Stimulated activated naive CD4-positive, alpha-beta T cell (primary cell): Measurements from ENCODE around the gene RPS15.
A peak's percentile ranks its signal among the peaks of the same experiment; 100 is the strongest.
"Not testable (repeated sequence)": the region's sequence is repeated elsewhere in the genome, so short reads cannot be mapped to it uniquely, and the experiment has no call there.

Experiments
- DNase-seq, 6 experiments: peaks; one replicate each; lab custom pipeline; 2025; lab: John Stamatoyannopoulos, UW

Gene RPS15

DNA sequence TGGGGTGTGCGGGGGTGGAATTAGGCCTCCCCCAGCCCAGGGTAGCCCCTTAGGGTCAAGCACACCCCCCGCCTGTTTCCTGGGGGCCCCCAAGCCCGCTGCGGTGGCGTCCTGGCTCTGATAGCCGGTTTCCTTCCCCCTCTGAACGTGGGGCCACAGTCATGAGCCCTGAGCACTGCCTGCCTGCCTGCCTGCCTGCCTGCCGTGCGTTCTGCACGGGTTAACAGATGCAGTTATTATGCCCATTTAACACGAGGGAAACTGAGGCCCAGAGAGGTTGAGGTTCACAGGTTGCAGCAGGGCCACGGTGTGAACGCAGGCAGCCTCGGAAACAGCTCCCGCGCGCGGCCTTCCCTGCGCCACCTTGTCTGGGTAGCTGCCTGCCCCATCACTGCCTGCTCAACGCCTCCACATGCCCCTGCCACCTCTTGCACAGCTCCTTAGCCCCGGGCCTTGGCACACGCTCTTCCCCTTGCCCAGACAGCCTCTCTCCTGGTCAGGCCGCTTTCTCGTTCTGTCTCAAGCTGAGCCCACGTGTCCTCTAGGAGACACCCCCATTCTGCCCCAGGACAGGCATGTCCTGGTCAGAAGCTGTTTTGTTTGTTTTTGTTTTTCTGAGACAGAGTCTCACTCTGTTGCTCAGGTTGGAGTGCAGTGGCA is 35.7 kb upstream of the RPS15 start:
- DNase-seq: no peak

DNA sequence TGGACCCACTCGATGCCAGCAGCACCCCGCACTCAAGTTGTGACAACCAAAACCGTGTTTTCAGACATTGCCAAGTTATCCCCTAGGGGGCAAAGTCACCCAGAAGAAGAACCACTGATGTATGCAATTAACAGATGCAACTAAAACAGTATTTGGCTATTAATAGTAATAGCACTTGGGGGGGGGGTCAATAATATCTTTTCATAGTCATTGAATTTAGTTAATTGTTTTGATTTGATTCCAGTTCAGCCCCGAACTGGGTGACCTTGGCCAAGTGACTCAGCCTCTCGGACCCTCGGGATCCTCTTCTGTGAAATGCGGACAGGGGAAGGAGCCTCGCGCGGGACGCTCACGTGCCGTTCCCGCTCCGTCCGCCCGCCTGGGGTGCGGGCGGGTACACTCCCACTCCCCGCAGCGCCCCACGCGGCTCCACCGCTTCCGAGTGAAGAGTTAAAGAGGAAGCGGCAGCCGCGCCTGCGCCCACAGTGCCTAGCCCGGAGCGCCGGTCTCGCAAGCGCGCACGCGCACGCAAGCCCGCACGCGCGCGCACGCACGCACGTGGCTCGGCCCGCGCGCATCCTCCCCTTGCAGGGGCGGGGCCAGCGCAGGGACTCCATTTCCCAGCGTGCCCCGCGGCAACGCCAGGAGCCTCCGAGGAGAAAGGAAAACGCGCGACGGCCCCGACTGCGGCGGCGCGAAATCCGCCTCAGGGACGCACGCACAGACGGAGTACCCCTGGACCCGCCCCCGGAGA is 31.2 kb upstream of the RPS15 start:
- peak; percentile 98 to 100 (median 99) for DNase-seq

DNA sequence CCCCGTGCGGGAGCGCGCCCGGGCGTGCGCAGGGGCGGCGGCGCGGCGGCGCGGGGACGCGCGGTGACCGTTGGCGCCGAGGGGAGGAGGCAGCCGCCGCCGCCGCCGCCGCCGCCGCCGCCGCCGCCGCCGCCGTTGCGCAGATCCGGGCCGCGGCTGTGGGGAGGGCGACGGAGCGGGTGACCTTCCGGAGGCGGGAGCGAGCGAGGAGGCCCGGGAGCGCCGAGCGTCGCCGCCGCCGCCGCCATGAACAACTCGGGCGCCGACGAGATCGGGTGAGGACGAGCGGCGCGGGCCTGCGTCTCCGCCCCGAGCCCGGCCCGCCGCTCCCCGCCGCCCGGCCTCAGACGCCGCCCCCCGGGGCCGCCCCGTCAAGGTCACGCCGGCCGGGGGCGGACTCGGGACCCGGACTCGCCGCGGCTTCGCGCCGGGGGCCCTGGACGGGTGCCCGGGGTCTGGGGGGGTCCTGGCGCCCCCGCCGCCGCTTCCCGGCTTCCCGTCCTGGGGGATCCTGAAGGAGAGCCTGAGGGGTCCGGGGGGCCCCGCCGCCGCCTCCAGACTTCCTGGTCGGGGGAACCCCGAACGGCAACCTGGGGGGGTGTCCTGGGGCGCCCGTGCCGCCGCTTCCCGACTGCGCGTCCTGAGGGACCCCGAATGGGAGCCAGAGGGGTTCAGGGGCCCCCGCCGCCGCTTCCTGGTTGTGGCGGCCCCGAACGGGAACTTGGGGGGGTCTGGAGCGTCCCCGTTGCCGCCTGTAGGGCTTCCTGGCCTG is 30.5 kb upstream of the RPS15 start, which contains the start of gene DAZAP1:
DAZAP1 (plus strand) TSS at position 59 of the 772 bp plus-strand sequence; CDS start at position 247, 188 bp downstream.
- DNase-seq: peak in 5 of 6 experiments; percentile 30 to 62 (median 50)

DNA sequence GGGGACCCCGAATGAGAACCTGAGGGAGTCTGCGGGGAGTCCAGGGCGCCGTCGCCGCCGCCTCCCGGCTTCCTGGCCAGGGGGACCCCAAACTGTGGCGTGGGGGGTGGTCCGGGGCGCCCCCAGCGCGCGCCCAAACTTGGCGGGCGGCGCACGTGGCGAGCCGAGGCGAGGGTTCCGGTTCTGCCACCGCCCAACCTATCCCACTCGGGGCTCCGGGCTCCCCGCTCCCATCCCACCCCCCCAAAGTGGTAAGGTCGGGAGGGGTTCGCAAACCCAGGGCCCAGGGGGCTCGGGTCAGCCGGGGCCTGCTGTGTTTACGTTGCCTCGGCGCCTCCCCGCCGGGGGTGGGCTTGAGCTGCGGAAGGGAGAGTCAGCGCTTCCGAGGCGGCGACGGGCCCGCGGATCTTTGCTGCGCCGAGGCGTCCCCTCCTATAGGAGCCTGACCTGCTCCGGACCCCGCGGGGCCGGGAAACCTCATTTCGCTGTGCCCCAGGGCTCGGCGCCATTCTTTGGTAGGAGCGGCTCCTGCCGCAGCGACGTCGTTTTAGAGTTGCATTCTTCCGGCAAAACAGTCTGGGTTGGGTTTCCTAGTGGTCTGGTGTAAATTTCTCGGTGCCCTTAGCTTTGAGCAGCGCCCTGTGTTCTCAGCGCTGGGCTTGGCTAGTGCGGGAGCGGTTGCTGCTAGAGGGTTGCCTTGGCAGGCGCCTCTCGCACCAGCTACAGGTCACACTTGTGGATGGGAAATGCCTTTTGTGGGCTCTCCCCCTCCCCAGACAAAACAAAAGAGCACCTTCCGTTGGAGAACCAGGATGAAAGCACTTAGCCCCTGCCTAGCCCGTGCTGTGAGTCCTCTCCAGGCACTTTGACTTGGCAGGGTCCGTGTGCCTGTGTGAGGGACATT is 29.6 kb upstream of the RPS15 start:
- peak; percentile 24 to 59 (median 52) for DNase-seq

DNA sequence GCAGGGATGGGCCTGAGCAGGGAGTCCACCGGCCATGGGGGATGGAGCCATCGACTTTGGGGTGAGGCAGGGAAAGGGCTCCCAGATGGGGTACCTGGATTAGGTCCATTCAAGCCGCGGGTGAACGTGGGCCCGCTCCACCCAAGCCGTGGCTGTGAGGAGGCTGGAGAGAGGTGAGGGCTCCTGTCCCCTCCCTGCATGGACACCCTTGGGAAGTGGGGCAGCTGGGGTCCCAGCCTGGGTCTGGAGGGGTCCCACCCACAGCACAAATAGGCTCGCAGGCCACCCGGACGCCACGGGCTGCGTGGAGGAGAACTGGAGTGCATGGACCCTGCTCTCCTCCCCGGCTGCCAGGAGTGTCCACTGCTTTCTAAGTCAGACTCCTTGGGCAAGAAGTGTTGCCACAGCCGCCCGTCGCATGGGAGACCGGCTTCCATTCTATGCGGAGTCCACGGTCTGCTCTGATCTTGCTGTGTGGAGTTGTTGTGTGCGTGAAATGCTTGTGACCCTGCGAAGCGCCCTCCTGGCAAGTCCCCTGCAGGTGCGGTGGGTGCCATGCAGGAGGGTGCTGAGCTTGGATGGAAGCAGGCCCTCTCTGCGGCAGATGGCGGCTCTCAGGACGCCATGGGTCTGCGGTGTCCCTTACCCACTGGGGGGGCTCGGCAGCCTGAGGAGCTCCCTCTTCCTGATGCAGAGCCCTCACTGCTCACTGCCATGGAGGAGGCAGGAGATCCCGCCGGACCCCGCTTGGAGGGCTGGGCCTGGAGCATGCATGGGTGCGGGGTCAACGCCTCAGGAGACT is 28.8 kb upstream of the RPS15 start:
- DNase-seq: no peak

DNA sequence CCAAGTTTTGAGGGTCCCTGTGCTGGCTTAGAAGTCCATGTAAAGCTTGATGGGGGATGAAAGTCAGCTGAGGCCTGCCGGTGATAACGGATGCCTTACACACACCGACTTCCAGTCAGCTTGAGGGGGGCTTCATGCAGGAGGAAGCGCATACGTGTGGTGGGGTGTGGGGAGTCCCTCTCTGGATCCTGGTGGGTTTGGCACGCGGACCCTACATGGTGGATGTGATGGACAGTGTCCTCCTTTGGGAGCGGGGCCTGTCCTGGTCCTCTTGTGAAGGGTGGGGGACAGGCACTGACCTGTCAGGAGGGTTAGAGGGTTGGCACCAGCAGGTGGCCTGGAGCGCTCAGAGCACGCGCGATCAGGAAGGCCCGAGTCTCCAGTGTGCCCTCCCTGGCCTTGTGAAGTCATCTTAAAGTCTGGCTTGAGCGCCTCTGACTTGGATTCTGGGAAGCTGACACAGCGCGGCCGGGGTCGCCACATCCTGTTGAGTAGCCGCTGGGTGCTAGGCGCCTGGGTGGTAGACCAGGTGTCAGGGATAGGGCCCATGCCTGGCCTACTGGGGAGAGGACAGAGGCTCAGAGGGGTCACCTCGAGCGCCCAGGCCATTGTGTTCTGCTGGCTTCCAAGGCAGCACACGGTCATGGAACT is 27.9 kb upstream of the RPS15 start:
- no peak for DNase-seq

DNA sequence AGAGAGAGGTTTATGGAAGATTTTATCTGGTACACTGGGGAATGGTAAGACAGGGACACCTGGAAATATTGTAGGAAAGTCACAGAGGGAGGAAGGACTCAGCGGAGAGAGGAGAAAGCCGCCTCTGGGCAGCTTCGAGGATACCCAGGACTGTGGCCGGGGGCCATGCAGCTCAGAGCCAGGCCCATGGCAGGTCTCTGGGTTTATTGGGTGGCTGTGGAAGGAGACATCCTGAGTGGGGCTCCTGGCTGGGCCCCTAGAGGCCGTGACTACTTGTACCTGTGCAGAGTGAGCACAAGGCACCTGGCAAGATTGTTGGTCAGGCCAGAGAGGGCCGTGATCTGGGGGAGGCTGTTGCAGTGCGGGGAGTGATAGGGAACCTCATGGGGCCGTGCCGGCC is 27.4 kb upstream of the RPS15 start:
- no peak for DNase-seq

DNA sequence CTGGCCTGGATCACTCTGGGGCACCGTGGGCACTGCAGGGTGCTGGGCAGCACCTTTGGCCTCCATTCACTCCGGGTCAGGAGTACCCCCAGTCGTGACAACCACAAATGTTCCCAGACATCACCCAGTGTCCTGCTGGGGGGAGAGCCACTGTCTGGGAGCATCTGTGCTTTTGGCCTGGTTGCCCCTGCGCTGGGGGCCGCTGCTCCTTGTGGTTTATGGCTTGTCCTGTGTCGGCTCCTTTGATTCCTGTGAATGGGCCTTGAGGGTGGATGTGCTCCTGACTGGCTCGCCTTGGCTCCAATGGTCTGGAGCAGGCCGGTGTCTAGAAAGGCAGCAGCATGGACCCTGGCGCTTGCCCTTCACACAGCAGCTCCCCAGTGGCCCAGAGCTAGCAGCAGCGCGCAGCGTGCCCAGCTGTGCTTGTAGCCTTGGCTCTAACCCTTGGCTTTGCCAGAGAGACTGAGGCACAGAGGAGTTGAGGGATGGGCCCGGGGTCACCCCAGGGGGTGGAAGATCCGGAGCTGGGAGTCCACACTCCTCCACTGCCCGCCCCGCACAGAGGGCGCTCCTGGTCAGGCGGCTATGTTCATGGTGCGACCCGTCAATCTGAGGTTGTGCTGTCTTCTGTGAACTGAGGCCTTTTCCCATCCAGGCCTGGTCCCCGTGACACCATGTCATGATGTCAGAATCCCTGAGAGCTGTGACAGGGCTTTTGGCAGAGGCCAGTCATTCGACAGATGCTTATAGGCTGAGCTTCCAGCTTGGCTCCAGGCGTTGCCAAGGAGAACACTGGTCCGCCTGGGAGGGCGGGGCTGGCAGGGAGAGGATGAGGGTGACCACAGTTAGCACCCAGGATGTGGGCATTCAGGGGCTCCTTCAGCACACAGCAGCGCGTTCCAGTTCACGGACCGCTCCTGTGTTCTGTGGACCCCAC is 26.7 kb upstream of the RPS15 start:
- no peak for DNase-seq

DNA sequence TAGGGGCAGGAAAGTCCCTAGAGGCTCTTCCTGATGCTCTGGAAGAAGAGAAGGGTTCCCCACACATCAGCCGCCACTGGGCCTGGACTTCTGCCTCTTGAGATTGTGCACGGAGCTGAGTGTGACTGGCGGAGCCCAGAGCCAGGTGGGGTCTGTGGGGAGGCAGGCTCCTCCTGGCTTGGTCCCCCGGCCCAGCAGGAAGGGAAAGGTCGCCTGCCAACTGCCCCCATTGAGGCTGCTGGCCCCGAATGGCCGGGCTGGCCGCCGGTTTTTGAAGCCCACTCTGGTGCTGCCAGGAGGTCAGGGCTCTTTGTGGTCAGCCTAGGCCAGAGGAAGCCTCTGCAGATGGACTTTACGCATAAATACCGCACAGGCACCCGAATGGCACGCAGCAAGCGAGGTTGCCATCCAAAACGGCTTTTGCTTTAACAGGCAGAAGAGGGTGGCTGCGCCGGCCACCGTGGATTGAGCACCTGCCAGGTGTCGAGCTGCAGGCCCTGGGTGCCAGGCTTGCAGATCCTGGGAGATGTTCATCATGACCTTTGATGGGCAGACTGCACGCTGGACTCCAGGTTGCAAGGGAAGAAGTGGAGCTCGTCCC is 25.8 kb upstream of the RPS15 start:
- no peak for DNase-seq

DNA sequence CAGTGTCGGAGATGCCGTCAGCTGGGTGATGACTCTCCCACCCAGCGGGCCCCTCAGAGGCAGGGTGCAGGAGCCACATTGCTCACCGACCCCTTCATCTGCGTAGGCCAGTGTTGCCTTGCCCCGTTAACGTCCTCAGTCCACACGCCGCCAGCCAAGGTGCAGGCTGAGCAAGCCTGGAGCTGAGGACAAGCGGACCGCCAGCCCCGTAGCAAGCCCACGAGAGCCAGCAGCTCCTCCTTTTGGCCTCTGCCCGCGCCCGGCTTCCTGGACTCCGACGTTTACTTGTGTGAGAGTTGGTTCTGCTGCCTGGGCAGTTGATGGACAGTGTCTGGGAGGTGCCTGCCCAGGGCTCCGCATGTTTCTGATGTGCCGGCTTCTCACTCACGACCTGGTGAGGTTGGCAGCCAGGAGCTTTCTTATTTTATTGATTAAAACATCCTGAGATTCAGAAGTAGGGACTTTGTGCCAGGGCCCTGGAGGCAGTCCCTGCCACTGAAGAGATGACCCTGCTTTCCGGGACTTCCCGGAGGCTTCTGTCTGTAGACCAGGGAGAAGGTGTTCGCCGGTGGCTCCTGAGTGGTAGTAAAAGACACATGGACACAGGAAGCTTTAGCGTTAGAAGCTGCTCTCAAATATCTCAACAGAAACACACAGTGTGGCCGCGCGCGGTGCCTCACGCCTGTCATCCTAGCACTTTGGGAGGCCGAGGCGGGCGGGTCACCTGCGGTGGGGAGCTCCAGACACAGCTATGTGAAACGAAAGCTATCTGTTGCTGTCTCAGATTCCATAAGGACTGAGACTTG is 25.0 kb upstream of the RPS15 start:
- no peak for DNase-seq

DNA sequence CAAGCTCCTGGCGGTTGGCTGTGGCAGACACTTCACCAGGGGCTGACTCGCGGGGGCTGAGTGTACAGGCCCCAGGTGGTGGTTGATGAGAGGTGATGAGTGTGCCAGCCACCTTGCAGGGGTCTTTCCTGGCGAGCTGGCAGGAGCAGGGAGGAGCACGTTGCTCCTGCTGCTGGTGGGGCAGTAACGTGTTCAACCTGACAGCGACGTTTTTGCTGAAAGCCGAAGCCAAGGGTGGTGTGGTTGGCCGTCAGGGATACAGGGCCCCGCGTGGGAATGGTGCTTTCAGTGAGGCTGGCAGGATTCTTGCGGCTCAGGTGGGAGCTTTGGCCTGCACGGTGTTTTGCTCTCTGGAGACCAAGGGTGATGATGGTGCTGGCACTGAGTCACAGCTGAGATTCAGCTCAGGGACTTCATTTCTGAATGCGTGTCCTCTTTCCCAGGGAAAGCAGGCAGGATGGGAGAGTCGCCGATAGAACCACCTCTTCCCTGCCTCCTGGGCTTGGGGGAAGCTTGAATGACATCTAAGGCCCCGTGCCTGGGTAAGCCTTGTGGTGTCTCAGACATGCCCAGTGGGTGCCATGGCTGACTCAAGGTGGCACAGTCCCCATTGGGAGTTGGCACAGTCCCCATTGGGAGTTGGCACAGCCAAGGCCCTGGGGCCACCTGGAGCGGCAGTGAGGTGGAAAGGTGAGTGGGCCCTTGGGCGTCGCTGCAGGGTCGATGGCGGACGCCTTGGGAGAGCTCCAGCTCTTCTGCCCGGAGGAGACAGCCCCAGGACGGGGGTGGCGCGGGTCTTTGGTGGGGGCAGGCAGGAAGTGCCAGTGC is 22.0 kb upstream of the RPS15 start:
- DNase-seq: no peak

DNA sequence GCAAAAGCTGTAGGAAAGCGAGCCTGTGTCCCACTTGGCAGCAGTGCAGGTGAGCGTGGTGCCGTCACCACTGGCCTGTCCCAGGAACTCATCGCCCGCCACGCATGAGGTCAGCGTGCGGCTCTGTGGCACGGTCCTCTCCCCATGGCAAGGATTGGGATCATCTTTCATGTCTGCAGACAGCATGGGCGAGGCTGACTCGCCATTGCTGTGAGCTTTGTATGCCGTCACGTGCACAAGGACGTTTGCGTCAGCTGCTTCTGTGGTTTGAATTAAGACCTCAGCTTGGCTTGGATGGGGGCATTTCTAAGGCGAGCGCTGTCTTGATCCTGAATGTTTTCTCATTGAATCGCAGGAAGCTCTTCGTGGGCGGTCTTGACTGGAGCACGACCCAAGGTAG is 21.1 kb upstream of the RPS15 start:
- no peak for DNase-seq

DNA sequence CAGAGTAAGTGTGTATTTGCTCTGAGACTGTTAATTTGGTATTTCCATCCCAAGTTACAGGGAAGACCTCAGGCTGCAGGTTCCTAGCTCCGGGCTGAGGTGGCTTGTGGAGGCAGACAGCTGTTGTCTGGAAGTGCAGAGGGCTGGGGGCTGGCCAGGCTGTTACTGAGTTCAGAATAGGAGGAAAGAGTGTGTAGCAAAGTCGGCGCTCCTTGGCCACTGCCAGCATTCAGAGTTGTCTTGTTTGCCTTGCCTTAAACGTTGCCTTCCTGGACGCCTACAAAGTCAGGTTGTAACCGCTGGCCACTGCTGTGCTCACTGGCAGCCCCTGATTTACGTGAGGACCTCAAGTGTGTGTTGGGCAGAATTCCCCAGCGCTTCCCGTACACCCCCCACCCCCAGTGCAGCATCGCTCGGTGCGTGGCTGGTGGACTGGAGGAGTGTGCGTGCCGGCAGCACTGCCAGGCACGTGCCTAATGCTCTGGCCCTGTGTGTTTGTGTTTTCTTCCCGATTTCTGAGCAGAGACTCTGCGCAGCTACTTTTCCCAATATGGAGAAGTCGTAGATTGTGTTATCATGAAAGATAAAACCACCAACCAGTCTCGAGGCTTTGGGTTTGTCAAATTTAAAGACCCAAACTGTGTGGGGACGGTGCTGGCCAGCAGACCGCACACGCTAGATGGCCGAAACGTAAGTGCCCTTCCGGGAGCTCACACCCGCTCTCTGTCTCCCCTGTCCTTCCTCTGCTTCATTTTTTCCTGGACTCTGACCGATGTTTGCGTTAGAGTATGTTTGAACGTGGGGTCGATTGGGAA is 20.3 kb upstream of the RPS15 start:
- no peak for DNase-seq

DNA sequence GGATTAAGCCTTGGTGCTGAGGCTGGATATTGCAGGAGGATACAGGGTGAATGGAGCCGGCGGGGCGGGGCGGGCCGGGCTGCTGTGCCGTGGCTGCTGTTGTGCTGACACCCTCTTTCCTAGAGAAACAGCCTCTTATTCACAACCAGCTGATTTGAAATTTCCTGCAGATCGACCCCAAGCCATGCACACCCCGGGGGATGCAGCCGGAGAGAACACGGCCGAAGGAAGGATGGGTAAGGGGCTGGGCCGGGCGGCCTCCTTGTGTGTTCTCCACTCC is 19.8 kb upstream of the RPS15 start:
- DNase-seq: no peak

DNA sequence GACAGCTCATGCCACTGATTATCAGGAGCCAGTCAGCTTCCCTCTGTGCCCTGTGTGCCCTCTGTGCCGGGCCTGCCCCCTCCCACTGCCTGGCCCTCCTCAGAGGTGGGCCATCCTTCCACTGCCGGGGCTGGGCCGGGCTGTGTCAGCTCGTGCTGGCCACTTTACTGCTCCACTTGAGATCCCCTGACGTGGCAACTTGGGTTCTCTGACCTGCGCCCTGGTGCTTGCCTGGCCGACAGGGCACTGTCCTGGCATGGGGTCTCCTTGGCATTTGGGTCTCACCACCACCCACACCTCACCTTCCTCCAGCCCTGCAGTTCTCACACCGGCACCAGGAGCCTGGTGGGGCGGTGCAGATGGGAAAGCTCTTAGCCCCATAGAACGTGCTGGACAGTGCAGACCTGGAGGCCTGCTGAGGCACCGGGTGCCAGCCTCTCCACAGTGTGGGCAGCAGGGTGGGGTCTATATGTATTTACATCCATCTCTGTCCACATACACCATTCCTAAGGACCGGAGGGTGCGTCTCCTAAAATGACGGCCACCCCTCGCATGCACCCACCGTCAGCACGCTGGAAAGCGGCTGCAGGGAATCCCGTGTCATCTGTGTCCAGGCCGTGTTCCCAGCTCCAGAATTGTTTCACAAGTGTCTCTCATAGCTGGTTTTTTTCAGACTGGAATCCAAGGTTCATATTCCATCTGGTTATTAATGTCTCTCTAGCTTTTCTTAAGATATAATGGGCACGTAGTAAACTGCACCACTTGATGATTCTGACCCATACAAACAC is 19.1 kb upstream of the RPS15 start:
- no peak for DNase-seq

DNA sequence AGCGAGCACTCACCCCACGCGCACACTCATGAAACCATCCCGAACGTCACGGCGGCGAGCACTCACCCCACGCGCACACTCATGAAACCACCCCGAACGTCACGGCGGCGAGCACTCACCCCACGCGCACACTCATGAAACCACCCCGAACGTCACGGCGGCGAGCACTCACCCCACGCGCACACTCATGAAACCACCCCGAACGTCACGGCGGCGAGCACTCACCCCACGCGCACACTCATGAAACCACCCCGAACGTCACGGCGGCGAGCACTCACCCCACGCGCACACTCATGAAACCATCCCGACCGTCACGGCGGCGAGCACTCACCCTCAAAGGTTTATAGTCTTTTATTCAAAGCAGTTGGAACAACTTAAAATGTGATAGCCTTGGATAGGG is 18.1 kb upstream of the RPS15 start:
- not testable (repeated sequence) for DNase-seq
